ENCODE data around the gene C3AR1.
"Not testable (repeated sequence)": the region's sequence is repeated elsewhere in the genome, so short reads cannot be mapped to it uniquely, and the experiment has no call there.

C3AR1 gene

DNA sequence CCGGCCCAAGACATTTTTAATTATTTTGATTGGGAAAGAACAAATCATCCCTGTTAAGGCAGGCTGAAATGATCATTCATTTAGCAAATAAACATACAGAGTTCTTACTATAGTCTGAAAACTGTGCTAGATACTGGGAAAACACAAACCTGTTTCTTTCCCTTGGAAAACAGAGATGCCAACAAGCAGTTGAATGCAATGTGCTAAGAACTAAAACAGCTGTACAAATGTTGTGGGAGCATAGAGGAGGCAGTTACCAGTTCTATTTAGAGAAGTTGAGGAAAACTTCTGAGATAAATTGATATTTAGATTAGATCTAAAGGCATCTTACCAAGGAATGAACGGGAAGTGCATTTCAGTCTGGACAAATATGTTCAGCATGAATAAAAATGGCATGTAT is 12.8 kb upstream of the C3AR1 start:
- Mint-ChIP-seq H3K4me1 (peaks cover 19 to 28% of the 10 kb centered on the region in 2 donors), H3K27me3 (no peaks in the 10 kb centered on the region), H3K9me3 (no peaks in the 10 kb centered on the region), H3K36me3 (peaks cover under 1 to 6% of the 10 kb centered on the region in 2 donors), H3K4me3 (no peak overlapping the region), H3K27ac (peak overlapping the region; percentile 20)
- ATAC-seq (replicated peaks) (no peak), DNase-seq (no peak)

DNA sequence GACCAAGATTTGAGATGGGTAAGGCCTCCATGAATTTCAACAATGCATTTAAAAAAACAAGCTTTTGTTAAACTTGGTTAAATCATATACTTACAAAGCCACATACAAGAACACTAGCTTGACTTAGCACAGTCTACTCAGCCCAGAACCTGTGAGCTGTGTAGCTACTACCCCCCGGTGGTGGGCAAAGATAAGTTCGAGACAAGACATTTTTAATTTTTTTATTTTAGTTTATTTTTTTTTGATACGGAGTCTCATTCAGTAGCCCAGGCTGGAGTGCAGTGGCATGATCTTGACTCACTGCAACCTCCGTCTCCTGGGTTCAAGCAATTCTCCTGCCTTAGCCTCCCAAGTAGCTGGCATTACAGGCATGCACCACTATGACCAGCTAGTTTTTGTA is 12.2 kb upstream of the C3AR1 start:
- DNase-seq: no peak
- H3K9me3 Mint-ChIP-seq: no peaks in the 10 kb centered on the region
- H3K36me3 Mint-ChIP-seq: peaks cover 0 to 4% of the 10 kb centered on the region in 2 donors
- peaks cover 18 to 23% of the 10 kb centered on the region in 2 donors for H3K4me1 Mint-ChIP-seq
- no peak for ATAC-seq (replicated peaks)
- H3K27ac Mint-ChIP-seq: peak overlapping the region; percentile 20
- H3K4me3 Mint-ChIP-seq: no peak overlapping the region
- H3K27me3 Mint-ChIP-seq: no peaks in the 10 kb centered on the region

DNA sequence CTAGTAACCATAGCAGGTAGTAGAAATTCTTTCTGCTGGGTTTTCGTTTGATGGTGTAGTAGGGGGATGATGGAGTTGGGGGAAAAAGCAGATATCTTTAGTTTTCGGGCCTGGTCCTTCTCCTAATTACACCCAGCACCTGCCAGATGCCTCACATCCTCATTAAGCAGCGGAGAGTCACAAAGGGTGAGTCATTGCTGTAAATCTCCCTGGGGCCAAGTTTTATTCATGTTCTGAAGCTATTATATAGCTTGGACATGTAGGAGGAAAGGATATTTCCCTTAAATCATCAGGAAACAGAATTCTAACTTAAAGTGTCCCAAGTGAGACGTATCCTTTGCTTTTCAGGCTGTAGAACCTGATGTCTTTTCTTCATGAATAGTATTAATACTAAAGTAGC is 11.0 kb upstream of the C3AR1 start:
- DNase-seq (no peak), ATAC-seq (replicated peaks) (no peak)
- H3K36me3 Mint-ChIP-seq: no peaks in the 10 kb centered on the region
- H3K4me3 Mint-ChIP-seq: no peak overlapping the region
- no peak overlapping the region for H3K27ac Mint-ChIP-seq
- H3K27me3 Mint-ChIP-seq: no peaks in the 10 kb centered on the region
- H3K4me1 Mint-ChIP-seq: peaks cover 15% of the 10 kb centered on the region in 2 donors
- H3K9me3 Mint-ChIP-seq: no peaks in the 10 kb centered on the region

DNA sequence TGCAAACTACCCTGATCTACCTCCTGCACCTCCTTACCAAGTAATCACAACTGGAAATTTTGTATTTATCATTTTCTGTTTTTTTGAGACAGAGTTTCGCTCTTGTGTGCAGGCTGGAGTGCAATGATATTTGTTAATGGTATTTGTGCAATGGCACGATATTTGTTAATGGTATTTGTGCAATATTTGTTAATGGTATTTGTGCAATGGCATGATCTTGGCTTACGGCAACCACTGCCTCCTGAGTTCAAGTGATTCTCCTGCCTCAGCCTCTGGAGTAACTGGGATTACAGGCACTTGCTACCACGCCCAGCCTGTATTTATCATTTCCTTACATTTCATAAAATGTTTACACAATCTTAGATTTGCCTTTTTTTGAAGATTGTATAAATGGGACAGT is 10.2 kb upstream of the C3AR1 start:
- DNase-seq: no peak
- Mint-ChIP-seq H3K36me3 (no peaks in the 10 kb centered on the region), H3K4me1 (peaks cover 15% of the 10 kb centered on the region in 2 donors), H3K9me3 (no peaks in the 10 kb centered on the region), H3K27ac (no peak overlapping the region), H3K27me3 (peaks cover 0 to 6% of the 10 kb centered on the region in 2 donors), H3K4me3 (no peak overlapping the region)
- ATAC-seq (replicated peaks): no peak

DNA sequence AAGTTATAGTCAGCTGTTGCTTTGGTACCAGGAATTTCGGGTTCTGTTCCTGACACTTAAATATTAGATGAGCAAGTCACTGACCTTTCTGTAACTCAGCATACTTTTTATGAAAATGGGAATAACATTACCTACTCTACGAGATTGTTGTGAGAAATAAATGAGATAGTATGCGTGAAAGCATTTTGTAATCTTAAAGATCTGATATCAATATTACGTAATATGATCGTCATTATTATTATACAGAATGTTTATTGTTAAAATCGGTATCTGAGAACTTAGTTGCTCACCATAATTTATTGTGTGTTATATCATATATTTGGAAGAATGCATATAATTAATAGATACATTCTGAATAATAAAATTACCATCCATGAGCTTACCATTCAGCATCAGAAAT is 9.8 kb upstream of the C3AR1 start:
- H3K4me1 Mint-ChIP-seq: peaks cover 11 to 15% of the 10 kb centered on the region in 2 donors

DNA sequence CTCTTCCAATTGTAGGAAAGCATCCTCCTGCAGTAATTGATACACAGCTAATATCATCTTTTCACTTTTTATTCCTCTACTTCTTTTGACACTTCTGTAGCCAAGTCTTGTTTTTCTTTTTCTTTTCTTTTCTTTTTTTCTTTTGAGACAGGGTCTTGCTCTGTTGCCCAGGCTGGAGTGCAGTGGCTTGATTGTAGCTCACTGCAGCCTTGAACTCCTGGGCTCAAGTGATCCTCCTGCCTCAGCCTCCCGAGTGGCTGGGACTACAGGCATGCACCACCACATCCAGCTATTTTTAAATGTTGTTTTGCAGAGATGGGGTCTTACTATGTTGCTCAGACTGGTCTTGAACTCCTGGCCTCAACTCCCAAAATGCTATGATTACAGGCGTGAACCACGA is 5.7 kb upstream of the C3AR1 start:
- not testable (repeated sequence) for H3K4me1 Mint-ChIP-seq, H3K36me3 Mint-ChIP-seq, H3K4me3 Mint-ChIP-seq

More for the DNA sequence above, 9.8 kb upstream of the C3AR1 start:
- ATAC-seq (replicated peaks) (no peak), DNase-seq (no peak)
- no peaks in the 10 kb centered on the region for H3K9me3 Mint-ChIP-seq
- no peak overlapping the region for H3K27ac Mint-ChIP-seq
- peaks cover 0 to 6% of the 10 kb centered on the region in 2 donors for H3K27me3 Mint-ChIP-seq
- H3K36me3 Mint-ChIP-seq: no peaks in the 10 kb centered on the region
- no peak overlapping the region for H3K4me3 Mint-ChIP-seq

DNA sequence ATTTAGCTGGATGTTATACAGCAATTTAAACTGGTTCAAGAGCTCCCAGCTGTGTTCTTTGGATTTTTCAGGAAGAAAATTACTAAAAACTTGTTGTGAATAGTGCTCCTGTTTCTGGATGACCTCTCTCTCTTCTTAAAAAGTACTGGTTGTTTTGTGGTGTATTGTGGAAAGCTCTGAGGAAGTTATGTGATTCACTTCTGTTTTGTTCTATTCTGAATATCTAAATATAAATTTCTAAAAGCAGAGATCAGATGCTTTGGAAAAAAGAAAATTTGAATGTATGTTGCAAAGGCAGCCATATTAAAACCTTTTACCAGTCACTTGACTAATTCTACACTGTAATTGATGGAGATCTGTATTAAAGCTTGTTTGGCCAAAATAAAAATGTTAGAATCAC is 3.4 kb upstream of the C3AR1 start:
- DNase-seq (no peak), ATAC-seq (replicated peaks) (no peak)
- Mint-ChIP-seq H3K27ac (no peak overlapping the region), H3K4me3 (no peak overlapping the region), H3K4me1 (peaks cover 5 to 16% of the 10 kb centered on the region in 2 donors), H3K36me3 (no peaks in the 10 kb centered on the region), H3K9me3 (no peaks in the 10 kb centered on the region), H3K27me3 (peaks cover 0 to 6% of the 10 kb centered on the region in 2 donors)

More for the DNA sequence above, 5.7 kb upstream of the C3AR1 start:
- H3K27ac Mint-ChIP-seq; H3K9me3 Mint-ChIP-seq; ATAC-seq (replicated peaks); DNase-seq; H3K27me3 Mint-ChIP-seq: not testable (repeated sequence)

DNA sequence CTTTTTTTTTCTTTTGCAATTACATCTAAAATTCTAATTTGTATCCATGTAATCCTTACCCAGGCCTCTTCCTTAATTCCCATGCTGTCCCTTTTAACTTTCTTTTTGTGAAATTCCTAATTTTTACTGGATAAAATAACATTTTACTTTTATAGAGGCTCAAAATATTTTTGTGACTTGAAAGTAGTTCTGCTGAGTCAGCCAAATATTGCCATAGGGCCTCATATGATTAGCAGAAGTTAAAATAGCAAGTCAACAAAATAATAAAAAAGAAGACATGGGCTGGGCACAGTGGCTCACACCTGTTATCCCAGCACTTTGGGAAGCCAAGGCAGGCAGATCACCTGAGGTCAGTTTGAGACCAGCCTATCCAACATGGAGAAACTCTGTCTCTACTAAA is 2.0 kb downstream of the C3AR1 start:
- DNase-seq (no peak), ATAC-seq (replicated peaks) (no peak)
- no peaks in the 10 kb centered on the region for H3K27me3 Mint-ChIP-seq
- no peaks in the 10 kb centered on the region for H3K9me3 Mint-ChIP-seq
- no peaks in the 10 kb centered on the region for H3K36me3 Mint-ChIP-seq
- H3K4me1 Mint-ChIP-seq: peaks cover 5 to 16% of the 10 kb centered on the region in 2 donors
- no peak overlapping the region for H3K27ac Mint-ChIP-seq
- H3K4me3 Mint-ChIP-seq: no peak overlapping the region

DNA sequence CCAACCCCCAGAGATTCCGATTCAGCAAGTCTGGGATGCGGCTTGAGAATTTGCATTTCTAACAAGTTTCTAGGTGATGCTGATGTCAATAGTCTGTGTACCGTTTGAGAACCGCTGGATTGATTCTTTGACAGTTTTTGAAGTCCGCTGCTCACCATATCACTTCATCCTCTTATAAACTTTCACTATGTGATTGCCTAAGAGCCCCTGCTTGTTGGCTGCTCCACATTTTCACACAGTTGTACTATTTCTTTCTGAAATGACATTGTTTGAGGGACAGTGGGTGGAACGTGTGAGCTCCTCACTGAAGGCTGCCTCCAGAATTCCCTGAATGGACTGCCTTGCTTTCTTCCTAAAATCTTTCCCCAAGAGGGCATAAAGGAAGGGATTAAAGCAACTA is 7.7 kb downstream of the C3AR1 start:
- DNase-seq: no peak
- H3K27me3 Mint-ChIP-seq: no peaks in the 10 kb centered on the region
- no peaks in the 10 kb centered on the region for H3K4me1 Mint-ChIP-seq
- no peak for ATAC-seq (replicated peaks)
- H3K9me3 Mint-ChIP-seq: no peaks in the 10 kb centered on the region
- no peak overlapping the region for H3K4me3 Mint-ChIP-seq
- H3K27ac Mint-ChIP-seq: no peak overlapping the region
- peaks cover 11 to 24% of the 10 kb centered on the region in 2 donors for H3K36me3 Mint-ChIP-seq

DNA sequence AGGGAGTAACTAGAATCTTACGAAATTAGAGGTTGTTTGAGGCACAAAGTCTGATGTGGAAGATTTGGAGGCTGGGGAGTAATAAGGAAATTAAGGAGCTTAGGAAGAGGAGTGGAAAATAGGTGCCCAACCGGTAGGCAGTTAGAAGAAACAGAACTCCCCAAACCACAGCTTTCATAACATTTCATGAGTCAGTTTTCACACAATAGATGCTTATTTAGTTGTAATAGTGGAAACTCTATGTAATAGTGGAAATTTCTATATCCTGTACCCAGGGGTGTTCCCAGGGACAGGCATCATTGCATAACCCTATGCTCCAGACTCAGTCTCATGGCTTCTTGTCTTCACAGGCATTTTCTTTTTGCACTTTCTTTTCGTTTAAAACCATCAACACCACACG is 8.3 kb downstream of the C3AR1 start:
- H3K27ac Mint-ChIP-seq: no peak overlapping the region
- no peaks in the 10 kb centered on the region for H3K4me1 Mint-ChIP-seq
- no peaks in the 10 kb centered on the region for H3K9me3 Mint-ChIP-seq
- DNase-seq (no peak), ATAC-seq (replicated peaks) (no peak)
- no peak overlapping the region for H3K4me3 Mint-ChIP-seq
- peaks cover 11 to 29% of the 10 kb centered on the region in 2 donors for H3K36me3 Mint-ChIP-seq
- no peaks in the 10 kb centered on the region for H3K27me3 Mint-ChIP-seq

DNA sequence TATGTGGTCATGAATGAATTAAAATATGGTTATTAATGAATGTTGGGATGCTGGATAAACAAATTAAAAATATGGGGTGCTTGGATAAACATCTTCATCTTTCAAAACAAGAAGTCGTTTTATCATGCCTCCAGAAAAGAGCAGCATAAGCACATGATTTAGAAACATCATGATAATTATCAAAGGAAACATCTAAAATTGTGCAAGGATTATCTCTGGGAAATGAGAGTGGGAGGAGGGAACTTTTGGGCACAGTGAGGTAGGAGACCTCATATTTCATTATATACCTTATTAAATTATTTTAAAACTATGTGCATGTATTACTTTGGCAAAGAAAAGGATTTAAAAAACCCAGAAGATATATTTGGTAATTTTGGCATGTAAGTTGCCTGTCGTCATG is 8.9 kb downstream of the C3AR1 start:
- H3K27me3 Mint-ChIP-seq: no peaks in the 10 kb centered on the region
- ATAC-seq (replicated peaks) (no peak), DNase-seq (no peak)
- no peaks in the 10 kb centered on the region for H3K4me1 Mint-ChIP-seq
- H3K4me3 Mint-ChIP-seq: no peak overlapping the region
- H3K36me3 Mint-ChIP-seq: peaks cover 15 to 34% of the 10 kb centered on the region in 2 donors
- no peak overlapping the region for H3K27ac Mint-ChIP-seq
- H3K9me3 Mint-ChIP-seq: no peaks in the 10 kb centered on the region

DNA sequence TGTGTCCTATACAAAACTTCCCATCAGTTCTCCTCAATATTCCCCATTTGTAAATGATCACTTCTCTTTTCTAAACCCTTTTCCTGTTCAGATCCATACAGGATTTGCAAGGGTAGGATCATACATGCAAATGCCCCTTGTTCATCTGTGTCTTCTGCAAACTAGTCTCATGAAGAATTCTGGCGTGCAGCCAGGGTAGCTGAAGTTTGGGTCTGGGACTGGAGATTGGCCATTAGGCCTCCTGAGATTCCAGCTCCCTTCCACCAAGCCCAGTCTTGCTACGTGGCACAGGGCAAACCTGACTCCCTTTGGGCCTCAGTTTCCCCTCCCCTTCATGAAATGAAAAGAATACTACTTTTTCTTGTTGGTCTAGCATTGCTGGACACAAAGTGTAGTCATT is 11.3 kb downstream of the C3AR1 start:
- DNase-seq (no peak), ATAC-seq (replicated peaks) (no peak)
- H3K27ac Mint-ChIP-seq: no peak overlapping the region
- H3K4me1 Mint-ChIP-seq: peaks cover 6 to 11% of the 10 kb centered on the region in 2 donors
- peaks cover 24 to 46% of the 10 kb centered on the region in 2 donors for H3K36me3 Mint-ChIP-seq
- no peak overlapping the region for H3K4me3 Mint-ChIP-seq
- no peaks in the 10 kb centered on the region for H3K27me3 Mint-ChIP-seq
- no peaks in the 10 kb centered on the region for H3K9me3 Mint-ChIP-seq

DNA sequence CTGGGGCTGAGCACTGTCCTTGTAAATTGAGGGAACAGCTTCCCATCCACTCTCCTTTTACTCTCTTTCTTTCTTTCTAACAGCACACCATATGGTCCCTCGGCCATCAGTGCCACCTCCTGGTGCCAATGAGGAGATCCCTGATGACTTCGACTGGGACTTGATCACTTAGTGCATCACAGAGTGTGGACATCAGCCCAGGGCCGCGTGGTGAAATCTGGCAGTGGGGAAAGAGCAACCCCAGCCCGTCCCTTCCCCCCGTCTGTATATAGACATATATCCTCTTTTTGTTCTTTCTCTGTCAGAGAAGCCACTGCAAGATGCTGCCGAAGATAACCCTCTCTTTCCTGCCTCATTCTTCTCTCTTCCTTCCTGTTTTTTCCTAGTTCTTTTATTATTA is 13.5 kb downstream of the C3AR1 start:
- no peaks in the 10 kb centered on the region for H3K27me3 Mint-ChIP-seq
- H3K36me3 Mint-ChIP-seq: peaks cover 43 to 68% of the 10 kb centered on the region in 2 donors
- H3K4me3 Mint-ChIP-seq: no peak overlapping the region
- peaks cover 10 to 23% of the 10 kb centered on the region in 2 donors for H3K4me1 Mint-ChIP-seq
- H3K27ac Mint-ChIP-seq: no peak overlapping the region
- DNase-seq: no peak
- ATAC-seq (replicated peaks): no peak
- no peaks in the 10 kb centered on the region for H3K9me3 Mint-ChIP-seq

DNA sequence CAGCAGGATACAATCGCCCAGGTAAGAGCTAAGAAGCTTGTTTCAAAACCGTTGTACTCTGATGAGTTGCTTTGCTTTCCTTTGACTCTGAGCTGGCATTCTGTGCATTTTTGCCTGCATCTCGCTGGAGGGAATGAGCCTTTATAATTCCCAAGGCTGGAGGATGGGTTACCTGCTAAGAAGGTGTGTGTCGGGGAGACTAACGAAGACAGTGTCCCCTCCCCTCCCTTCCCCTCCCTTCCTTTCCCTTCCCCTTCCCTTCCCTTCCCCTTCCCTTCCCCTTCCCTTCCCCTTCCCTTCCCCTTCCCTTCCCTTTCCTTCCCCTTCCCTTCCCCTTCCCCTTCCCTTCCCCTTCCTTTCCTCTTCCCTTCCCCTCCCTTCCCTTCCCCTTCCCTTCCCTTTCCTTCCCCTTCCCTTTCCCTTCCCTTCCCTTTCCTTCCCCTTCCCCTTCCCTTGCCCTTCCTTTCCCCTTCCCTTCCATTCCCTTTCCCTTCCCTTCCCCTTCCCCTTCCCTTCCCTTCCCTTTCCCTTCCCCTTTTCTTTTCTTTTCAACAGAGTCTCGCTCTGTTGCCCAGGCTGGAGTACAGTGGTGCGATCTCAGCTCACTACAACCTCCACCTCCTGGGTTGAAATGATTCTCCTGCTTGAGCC is 15.4 kb downstream of the C3AR1 start:
- Mint-ChIP-seq H3K36me3 (peaks cover 54 to 81% of the 10 kb centered on the region in 2 donors), H3K9me3 (no peaks in the 10 kb centered on the region), H3K27ac (peak overlapping the region; percentile 85), H3K27me3 (no peaks in the 10 kb centered on the region), H3K4me3 (no peak overlapping the region), H3K4me1 (peaks cover 10 to 26% of the 10 kb centered on the region in 2 donors)
- DNase-seq: no peak
- ATAC-seq (replicated peaks): no peak

DNA sequence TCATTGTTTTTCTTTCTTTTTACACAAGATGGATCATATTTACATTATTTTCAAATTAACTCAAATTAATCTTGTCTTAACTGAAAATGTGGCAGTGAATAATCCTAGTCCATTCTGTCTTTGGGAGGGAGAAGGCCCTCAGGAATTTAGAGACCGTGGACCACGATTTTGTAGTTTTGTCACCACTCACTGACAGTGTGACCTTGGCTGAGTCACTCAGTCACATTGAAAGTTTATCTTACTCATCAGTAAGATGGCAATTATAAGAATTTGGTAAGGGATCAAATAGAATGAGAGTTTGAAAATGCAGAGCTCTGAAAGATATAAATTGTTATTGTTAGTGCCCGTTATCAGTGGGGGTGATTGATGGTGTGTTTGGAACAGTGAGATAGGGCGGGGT is 17.3 kb downstream of the C3AR1 start:
- H3K36me3 Mint-ChIP-seq: peaks cover 55 to 72% of the 10 kb centered on the region in 2 donors
- no peaks in the 10 kb centered on the region for H3K27me3 Mint-ChIP-seq
- H3K9me3 Mint-ChIP-seq: no peaks in the 10 kb centered on the region
- DNase-seq (no peak), ATAC-seq (replicated peaks) (no peak)
- H3K4me1 Mint-ChIP-seq: peaks cover 10 to 26% of the 10 kb centered on the region in 2 donors
- H3K4me3 Mint-ChIP-seq: no peak overlapping the region
- H3K27ac Mint-ChIP-seq: no peak overlapping the region

Measured in stimulated activated naive B cell treated with anti-CD40 and anti-IgM and Interleukin-4, amounts not matched to agents 10 μg/mL and 1 μg/mL and 100 μg/mL, for 72 hours (primary cell).